ENCODE measurements around the gene DNAAF2. TPM values are rescaled to one million over a fixed set of nuclear protein-coding genes. Genes with fewer than 3 reads are reported as not detected.

The DNAAF2 gene
- total and polyA plus RNA-seq, 2 of the 13 experiments (the other 11 are each of a cell fraction or from before 2014, with no cell fraction given): 6.1 to 13.6 TPM

DNA sequence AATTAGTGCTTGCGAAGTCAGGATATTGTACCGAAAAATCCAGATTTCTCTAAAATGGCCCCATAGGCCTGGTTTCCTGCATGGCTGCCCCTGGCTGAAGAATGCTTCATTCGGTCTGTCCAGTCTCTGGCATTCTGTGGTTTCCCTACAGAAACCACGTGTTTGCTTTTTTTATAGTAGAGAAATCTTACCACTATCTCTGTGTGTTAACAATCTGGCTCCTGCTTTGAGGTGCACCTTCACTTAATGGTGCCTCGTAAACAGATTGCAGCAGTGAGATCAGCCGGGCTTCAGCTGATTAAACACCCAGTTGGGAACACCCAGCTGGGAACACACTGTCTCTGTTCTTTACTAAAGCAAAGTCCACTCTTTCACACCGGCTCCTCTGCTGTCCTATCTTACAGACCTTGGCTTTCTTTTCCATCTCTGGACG, 6.7 kb upstream of the DNAAF2 start (continued):
- TF ChIP-seq, protein P1, sequence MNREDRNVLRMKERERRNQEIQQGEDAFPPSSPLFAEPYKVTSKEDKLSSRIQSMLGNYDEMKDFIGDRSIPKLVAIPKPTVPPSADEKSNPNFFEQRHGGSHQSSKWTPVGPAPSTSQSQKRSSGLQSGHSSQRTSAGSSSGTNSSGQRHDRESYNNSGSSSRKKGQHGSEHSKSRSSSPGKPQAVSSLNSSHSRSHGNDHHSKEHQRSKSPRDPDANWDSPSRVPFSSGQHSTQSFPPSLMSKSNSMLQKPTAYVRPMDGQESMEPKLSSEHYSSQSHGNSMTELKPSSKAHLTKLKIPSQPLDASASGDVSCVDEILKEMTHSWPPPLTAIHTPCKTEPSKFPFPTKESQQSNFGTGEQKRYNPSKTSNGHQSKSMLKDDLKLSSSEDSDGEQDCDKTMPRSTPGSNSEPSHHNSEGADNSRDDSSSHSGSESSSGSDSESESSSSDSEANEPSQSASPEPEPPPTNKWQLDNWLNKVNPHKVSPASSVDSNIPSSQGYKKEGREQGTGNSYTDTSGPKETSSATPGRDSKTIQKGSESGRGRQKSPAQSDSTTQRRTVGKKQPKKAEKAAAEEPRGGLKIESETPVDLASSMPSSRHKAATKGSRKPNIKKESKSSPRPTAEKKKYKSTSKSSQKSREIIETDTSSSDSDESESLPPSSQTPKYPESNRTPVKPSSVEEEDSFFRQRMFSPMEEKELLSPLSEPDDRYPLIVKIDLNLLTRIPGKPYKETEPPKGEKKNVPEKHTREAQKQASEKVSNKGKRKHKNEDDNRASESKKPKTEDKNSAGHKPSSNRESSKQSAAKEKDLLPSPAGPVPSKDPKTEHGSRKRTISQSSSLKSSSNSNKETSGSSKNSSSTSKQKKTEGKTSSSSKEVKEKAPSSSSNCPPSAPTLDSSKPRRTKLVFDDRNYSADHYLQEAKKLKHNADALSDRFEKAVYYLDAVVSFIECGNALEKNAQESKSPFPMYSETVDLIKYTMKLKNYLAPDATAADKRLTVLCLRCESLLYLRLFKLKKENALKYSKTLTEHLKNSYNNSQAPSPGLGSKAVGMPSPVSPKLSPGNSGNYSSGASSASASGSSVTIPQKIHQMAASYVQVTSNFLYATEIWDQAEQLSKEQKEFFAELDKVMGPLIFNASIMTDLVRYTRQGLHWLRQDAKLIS (CRISPR knock-in tag; IDR thresholded peaks at IDR 0.05): no peak
- TF ChIP-seq, protein P2, sequence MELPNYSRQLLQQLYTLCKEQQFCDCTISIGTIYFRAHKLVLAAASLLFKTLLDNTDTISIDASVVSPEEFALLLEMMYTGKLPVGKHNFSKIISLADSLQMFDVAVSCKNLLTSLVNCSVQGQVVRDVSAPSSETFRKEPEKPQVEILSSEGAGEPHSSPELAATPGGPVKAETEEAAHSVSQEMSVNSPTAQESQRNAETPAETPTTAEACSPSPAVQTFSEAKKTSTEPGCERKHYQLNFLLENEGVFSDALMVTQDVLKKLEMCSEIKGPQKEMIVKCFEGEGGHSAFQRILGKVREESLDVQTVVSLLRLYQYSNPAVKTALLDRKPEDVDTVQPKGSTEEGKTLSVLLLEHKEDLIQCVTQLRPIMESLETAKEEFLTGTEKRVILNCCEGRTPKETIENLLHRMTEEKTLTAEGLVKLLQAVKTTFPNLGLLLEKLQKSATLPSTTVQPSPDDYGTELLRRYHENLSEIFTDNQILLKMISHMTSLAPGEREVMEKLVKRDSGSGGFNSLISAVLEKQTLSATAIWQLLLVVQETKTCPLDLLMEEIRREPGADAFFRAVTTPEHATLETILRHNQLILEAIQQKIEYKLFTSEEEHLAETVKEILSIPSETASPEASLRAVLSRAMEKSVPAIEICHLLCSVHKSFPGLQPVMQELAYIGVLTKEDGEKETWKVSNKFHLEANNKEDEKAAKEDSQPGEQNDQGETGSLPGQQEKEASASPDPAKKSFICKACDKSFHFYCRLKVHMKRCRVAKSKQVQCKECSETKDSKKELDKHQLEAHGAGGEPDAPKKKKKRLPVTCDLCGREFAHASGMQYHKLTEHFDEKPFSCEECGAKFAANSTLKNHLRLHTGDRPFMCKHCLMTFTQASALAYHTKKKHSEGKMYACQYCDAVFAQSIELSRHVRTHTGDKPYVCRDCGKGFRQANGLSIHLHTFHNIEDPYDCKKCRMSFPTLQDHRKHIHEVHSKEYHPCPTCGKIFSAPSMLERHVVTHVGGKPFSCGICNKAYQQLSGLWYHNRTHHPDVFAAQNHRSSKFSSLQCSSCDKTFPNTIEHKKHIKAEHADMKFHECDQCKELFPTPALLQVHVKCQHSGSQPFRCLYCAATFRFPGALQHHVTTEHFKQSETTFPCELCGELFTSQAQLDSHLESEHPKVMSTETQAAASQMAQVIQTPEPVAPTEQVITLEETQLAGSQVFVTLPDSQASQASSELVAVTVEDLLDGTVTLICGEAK (IDR thresholded peaks at IDR 0.05): no peak
- TF ChIP-seq, protein P2 (CRISPR knock-in tag; IDR thresholded peaks at IDR 0.05): no peak
- no peak for TF ChIP-seq HMGA1 (CRISPR knock-in tag; conservative IDR thresholded peaks at IDR 0.05)
- no peak for TF ChIP-seq PCBP1 (IDR thresholded peaks at IDR 0.05; ENCODE audit: borderline replicate concordance, low read depth, low read length)
- no peak for TF ChIP-seq NR3C1 (CRISPR knock-in tag; IDR thresholded peaks at IDR 0.05)
- TF ChIP-seq MTF1 (CRISPR knock-in tag; IDR thresholded peaks at IDR 0.05): no peak
- TF ChIP-seq TBP (CRISPR knock-in tag; IDR thresholded peaks at IDR 0.05): no peak
- no peak for TF ChIP-seq ZNF235 (CRISPR knock-in tag; IDR thresholded peaks at IDR 0.05; ENCODE audit: borderline replicate concordance)
- TF ChIP-seq ZNF776 (CRISPR knock-in tag; IDR thresholded peaks at IDR 0.05): no peak
- no peak for TF ChIP-seq MZF1 (CRISPR knock-in tag; IDR thresholded peaks at IDR 0.05; ENCODE audit: borderline replicate concordance)
- TF ChIP-seq TARDBP (CRISPR knock-in tag; IDR thresholded peaks at IDR 0.05): peak; percentile 88
- TF ChIP-seq ZNF225 (CRISPR knock-in tag; IDR thresholded peaks at IDR 0.05): no peak
- TF ChIP-seq MBNL3 (CRISPR knock-in tag; conservative IDR thresholded peaks at IDR 0.05): no peak
- no peak for TF ChIP-seq PTBP1 (IDR thresholded peaks at IDR 0.05; ENCODE audit: low read depth, low read length, poor library complexity, severe bottlenecking)
- TF ChIP-seq ZNF34 (CRISPR knock-in tag; IDR thresholded peaks at IDR 0.05; ENCODE audit: borderline replicate concordance): no peak
- peak; percentile 83 for TF ChIP-seq DPF2 (CRISPR knock-in tag; IDR thresholded peaks at IDR 0.05; ENCODE audit: borderline replicate concordance, low read depth)
- no peak for TF ChIP-seq ZNF430 (CRISPR knock-in tag; IDR thresholded peaks at IDR 0.05)
- no peak for TF ChIP-seq BRCA1 (CRISPR knock-in tag; IDR thresholded peaks at IDR 0.05)
- TF ChIP-seq NFE2L2 (IDR thresholded peaks at IDR 0.05; ENCODE audit: low read length): no peak
